Measurements from ENCODE around the gene NAT8. TPM values are rescaled to one million over a fixed set of nuclear protein-coding genes. Genes with fewer than 3 reads are reported as not detected.

The NAT8 gene
- polyA plus RNA-seq, 1 of the 3 experiments (the other 2 are of a cell fraction), result not detected

DNA sequence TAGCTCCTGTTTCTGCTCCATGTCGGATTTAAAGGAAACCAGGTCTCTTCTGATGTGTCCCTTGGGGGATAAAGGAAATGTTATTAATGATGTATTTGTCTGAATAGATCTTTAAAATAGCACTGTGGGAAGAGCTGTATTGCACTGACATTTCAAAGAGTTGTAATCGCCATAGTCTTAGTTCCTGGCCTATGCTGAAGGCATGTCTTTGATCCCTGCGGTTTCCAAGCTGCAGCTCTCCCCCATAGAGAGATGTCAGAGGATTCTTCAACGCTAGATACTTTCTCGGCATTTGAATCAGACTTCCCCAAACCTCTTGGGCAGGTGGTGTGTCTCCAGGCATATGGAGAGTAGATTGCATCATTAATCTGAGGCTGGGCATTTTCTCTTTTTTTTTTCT, 40.4 kb downstream of the NAT8 start:
- Histone ChIP-seq H3K9me2 (no peaks in the 10 kb centered on the region), H3K4me3 (ENCODE audit: low read depth in 2 of 2, low read length in 1 of 2) (no peak overlapping the region), H3K9me3 (no peaks in the 10 kb centered on the region), H3K27me3 (ENCODE audit: insufficient read depth) (no peaks in the 10 kb centered on the region), H3K4me2 (no peak overlapping the region), H3K36me3 (replicated peaks in 1 of 2; ENCODE audit: control insufficient read depth in 1 of 2, insufficient read depth in 2 of 2, low read length in 1 of 2) (peaks cover 11 to 22% of the 10 kb centered on the region in 2 experiments), H3K4me1 (ENCODE audit: control insufficient read depth in 1 of 2, insufficient read depth in 2 of 2, low read depth in 1 of 2, low read length in 1 of 2) (0 out of 4 replicates have a peak, but pooled peaks cover 0 to 5% of the 10 kb centered on the region in 2 experiments), H3K9ac (no peak overlapping the region), H3K79me2 (ENCODE audit: insufficient read depth) (no peaks in the 10 kb centered on the region), H3F3A (replicated peaks; ENCODE audit: insufficient read depth) (peaks cover 4% of the 10 kb centered on the region), H4K20me1 (ENCODE audit: insufficient read depth) (no peaks in the 10 kb centered on the region), H2AFZ (ENCODE audit: low read depth) (no peak overlapping the region), H3K27ac (ENCODE audit: low read depth in 2 of 2, low read length in 1 of 2) (no peak overlapping the region)
- no peak for DNase-seq
- 85% methylated on average over 5 of the region's 5 CpGs for WGBS (ENCODE audit: low lambda C conversion rate)
- POLR2A ChIA-PET, result no interaction called here
- TF ChIP-seq, protein P1, sequence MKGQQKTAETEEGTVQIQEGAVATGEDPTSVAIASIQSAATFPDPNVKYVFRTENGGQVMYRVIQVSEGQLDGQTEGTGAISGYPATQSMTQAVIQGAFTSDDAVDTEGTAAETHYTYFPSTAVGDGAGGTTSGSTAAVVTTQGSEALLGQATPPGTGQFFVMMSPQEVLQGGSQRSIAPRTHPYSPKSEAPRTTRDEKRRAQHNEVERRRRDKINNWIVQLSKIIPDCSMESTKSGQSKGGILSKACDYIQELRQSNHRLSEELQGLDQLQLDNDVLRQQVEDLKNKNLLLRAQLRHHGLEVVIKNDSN (IDR thresholded peaks at IDR 0.05; ENCODE audit: borderline replicate concordance, low read depth), result no peak
- CTCF ChIA-PET, result interaction anchor here (1.3 kb wide), 1 partner anchor 10 kb away, joined by 3 read pairs; no protein-coding TSS in a partner anchor

DNA sequence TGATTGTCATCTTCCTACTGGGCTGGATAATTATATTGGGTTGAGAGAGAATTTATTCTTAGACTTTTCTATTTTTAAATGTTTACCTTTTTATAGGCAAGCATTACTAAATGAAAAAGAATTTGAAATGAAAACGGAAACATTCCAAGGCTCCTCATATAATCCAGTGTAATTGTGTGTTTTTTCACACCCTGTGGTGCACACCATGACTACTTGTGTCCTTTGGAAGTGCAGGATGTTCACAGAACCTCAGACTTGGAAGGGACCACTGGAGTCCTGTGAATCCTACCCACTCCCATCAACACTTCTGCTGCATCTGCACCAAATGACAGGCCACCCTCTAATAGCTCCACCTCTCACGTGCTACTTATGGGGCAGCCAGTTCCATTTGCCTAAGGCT, 48.0 kb downstream of the NAT8 start:
- Histone ChIP-seq H3K9me3 (no peaks in the 10 kb centered on the region), H3K27ac (ENCODE audit: low read depth in 2 of 2, low read length in 1 of 2) (no peak overlapping the region), H3K4me2 (no peak overlapping the region), H2AFZ (ENCODE audit: low read depth) (no peak overlapping the region), H3F3A (replicated peaks; ENCODE audit: insufficient read depth) (no peaks in the 10 kb centered on the region), H3K79me2 (ENCODE audit: insufficient read depth) (no peaks in the 10 kb centered on the region), H3K4me3 (ENCODE audit: low read depth in 2 of 2, low read length in 1 of 2) (no peak overlapping the region), H3K27me3 (ENCODE audit: insufficient read depth) (no peaks in the 10 kb centered on the region), H3K36me3 (replicated peaks in 1 of 2; ENCODE audit: control insufficient read depth in 1 of 2, insufficient read depth in 2 of 2, low read length in 1 of 2) (peaks cover 0 to 6% of the 10 kb centered on the region in 2 experiments), H3K4me1 (ENCODE audit: control insufficient read depth in 1 of 2, insufficient read depth in 2 of 2, low read depth in 1 of 2, low read length in 1 of 2) (no peaks in the 10 kb centered on the region), H3K9ac (no peak overlapping the region), H3K9me2 (no peaks in the 10 kb centered on the region), H4K20me1 (ENCODE audit: insufficient read depth) (no peaks in the 10 kb centered on the region)
- no peak for TF ChIP-seq JUND (IDR thresholded peaks at IDR 0.05)
- TF ChIP-seq RFX5 (IDR thresholded peaks at IDR 0.05; ENCODE audit: low read length), result no peak
- no peak for TF ChIP-seq FOSL2 (IDR thresholded peaks at IDR 0.05; ENCODE audit: borderline replicate concordance, low read depth)
- TF ChIP-seq, protein P2, sequence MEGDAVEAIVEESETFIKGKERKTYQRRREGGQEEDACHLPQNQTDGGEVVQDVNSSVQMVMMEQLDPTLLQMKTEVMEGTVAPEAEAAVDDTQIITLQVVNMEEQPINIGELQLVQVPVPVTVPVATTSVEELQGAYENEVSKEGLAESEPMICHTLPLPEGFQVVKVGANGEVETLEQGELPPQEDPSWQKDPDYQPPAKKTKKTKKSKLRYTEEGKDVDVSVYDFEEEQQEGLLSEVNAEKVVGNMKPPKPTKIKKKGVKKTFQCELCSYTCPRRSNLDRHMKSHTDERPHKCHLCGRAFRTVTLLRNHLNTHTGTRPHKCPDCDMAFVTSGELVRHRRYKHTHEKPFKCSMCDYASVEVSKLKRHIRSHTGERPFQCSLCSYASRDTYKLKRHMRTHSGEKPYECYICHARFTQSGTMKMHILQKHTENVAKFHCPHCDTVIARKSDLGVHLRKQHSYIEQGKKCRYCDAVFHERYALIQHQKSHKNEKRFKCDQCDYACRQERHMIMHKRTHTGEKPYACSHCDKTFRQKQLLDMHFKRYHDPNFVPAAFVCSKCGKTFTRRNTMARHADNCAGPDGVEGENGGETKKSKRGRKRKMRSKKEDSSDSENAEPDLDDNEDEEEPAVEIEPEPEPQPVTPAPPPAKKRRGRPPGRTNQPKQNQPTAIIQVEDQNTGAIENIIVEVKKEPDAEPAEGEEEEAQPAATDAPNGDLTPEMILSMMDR (IDR thresholded peaks at IDR 0.05), result no peak
- no peak for TF ChIP-seq FOXM1 (IDR thresholded peaks at IDR 0.05; ENCODE audit: low read depth)
- no peak for TF ChIP-seq NFIC (IDR thresholded peaks at IDR 0.05; ENCODE audit: borderline replicate concordance)
- TF ChIP-seq, protein P3, sequence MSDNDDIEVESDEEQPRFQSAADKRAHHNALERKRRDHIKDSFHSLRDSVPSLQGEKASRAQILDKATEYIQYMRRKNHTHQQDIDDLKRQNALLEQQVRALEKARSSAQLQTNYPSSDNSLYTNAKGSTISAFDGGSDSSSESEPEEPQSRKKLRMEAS (IDR thresholded peaks at IDR 0.05; ENCODE audit: low read depth), result no peak
- TF ChIP-seq, protein P4, sequence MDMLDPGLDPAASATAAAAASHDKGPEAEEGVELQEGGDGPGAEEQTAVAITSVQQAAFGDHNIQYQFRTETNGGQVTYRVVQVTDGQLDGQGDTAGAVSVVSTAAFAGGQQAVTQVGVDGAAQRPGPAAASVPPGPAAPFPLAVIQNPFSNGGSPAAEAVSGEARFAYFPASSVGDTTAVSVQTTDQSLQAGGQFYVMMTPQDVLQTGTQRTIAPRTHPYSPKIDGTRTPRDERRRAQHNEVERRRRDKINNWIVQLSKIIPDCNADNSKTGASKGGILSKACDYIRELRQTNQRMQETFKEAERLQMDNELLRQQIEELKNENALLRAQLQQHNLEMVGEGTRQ (IDR thresholded peaks at IDR 0.05; ENCODE audit: borderline replicate concordance, low read depth, low read length), result no peak
- WGBS (ENCODE audit: low lambda C conversion rate), result 93% methylated on average over 2 of the region's 2 CpGs
- DNase-seq, result no peak
- ChIA-PET CTCF (no interaction called here), POLR2A (no interaction called here)
